HG03139 (cell line): Measurements from ENCODE around the gene RASGRP2.

Source experiments
- ATAC-seq: cut with Tn5 transposase; IDR thresholded peaks from one replicate; pipeline ENCODE4 v1.9.1; 2021; ENCODE audit not compliant: unreplicated experiment

The RASGRP2 gene

GRCh38 chr11:64742087-64742888, 1.7 kb downstream of the RASGRP2 start:
- no peak for ATAC-seq

- no peak for ATAC-seq
These were observed 2.4 kb downstream of the RASGRP2 start for GRCh38 chr11:64741375-64742086.

- no peak for ATAC-seq
These were observed 4.1 kb downstream of the RASGRP2 start for GRCh38 chr11:64739871-64740270.

- no peak for ATAC-seq
These were observed 7.3 kb downstream of the RASGRP2 start for GRCh38 chr11:64736654-64737053.

- no peak for ATAC-seq
These were observed 8.2 kb downstream of the RASGRP2 start for GRCh38 chr11:64735725-64736259.

- ATAC-seq: no peak
These were observed 8.9 kb downstream of the RASGRP2 start for GRCh38 chr11:64734811-64735724.

- ATAC-seq: no peak
These were observed 12.3 kb downstream of the RASGRP2 start for GRCh38 chr11:64731601-64732000.

GRCh38 chr11:64729851-64730382, 14.0 kb downstream of the RASGRP2 start:
- ATAC-seq: no peak

GRCh38 chr11:64728757-64729365, 15.1 kb downstream of the RASGRP2 start:
- no peak for ATAC-seq

GRCh38 chr11:64726867-64727530, 16.9 kb downstream of the RASGRP2 start:
- no peak for ATAC-seq

- ATAC-seq: no peak
These were observed 17.7 kb downstream of the RASGRP2 start for GRCh38 chr11:64726211-64726641.

- ATAC-seq: no peak
These were observed 18.9 kb downstream of the RASGRP2 start for GRCh38 chr11:64724863-64725532.

- ATAC-seq: no peak
These were observed 19.8 kb downstream of the RASGRP2 start for GRCh38 chr11:64723907-64724862.

GRCh38 chr11:64723117-64723906, 20.6 kb downstream of the RASGRP2 start, which contains the start of gene NRXN2:
NRXN2 (minus strand) TSS chr11:64723197; CDS start chr11:64713699, 9,498 bp downstream.
- peak; percentile 77 for ATAC-seq

- no peak for ATAC-seq
These were observed 21.5 kb downstream of the RASGRP2 start for GRCh38 chr11:64722141-64723065.

- no peak for ATAC-seq
These were observed 22.6 kb downstream of the RASGRP2 start for GRCh38 chr11:64721359-64721699.
